HEK293 (cell line): ENCODE data around the gene GRAMD1B.

Experiments used
- CTCF ChIA-PET: fragments of 350-600 bp; formaldehyde crosslinking; extraction: SDS; loops from one replicate; lab custom pipeline; 2021; ENCODE audit warnings: antibody characterized with exemption; lab: Yijun Ruan, JAX
- POLR2A ChIA-PET: fragments of 300-600 bp; formaldehyde crosslinking; extraction: SDS; loops from one replicate; lab custom pipeline; 2020; ENCODE audit warnings: antibody characterized with exemption, inconsistent platforms; lab: Yijun Ruan, JAX
- H3K27ac ChIP-seq: fragments of 200-500 bp; sonication (Bioruptor generic); 2 replicates; pipeline ENCODE4 v1.5.1; 2014; ENCODE audit warnings: low read depth, low read length, control low read depth, inconsistent platforms; ENCODE audit errors: extremely low read depth
- H3K36me3 ChIP-seq, 2 experiments: fragments of 200-500 bp in 1 of 2; sonication (Bioruptor generic) in 1 of 2; 1 replicate in 1 of 2; 2 replicates in 1 of 2; pipeline ENCODE4 v1.5.1; 2014 to 2017; ENCODE audit warnings: inconsistent platforms in 2 of 2, low read length in 2 of 2; ENCODE audit not compliant: control insufficient read depth in 2 of 2, insufficient read depth in 1 of 2
- H3K4me1 ChIP-seq: fragments of 200-500 bp; sonication (Bioruptor generic); 2 replicates; pipeline ENCODE4 v1.5.1; 2014; ENCODE audit warnings: mild to moderate bottlenecking, low read length, inconsistent platforms; ENCODE audit not compliant: control insufficient read depth, insufficient read depth
- H3K4me3 ChIP-seq: 2 replicates; pipeline ENCODE4 v1.5.1; 2011; ENCODE audit warnings: low read depth, mild to moderate bottlenecking, control low read depth, low read length, moderate library complexity
- H3K9me3 ChIP-seq: fragments of 200-500 bp; sonication (Bioruptor generic); 2 replicates; pipeline ENCODE4 v1.5.1; 2014; ENCODE audit warnings: low read depth, low read length, inconsistent platforms; ENCODE audit not compliant: control insufficient read depth, insufficient read depth
- BCL6B ChIP-seq: fragments of 450-650 bp; formaldehyde crosslinking; IDR thresholded peaks from 2 replicates; pipeline ENCODE4 v1.5.1; 2017; ENCODE audit warnings: missing biosample characterization, missing genetic modification characterization
- GLI2 ChIP-seq: fragments of 450-650 bp; formaldehyde crosslinking; IDR thresholded peaks from 2 replicates; pipeline ENCODE4; 2017; ENCODE audit warnings: missing biosample characterization, missing genetic modification characterization, low read depth, borderline replicate concordance
- GLIS1 ChIP-seq: fragments of 450-650 bp; formaldehyde crosslinking; IDR thresholded peaks from 2 replicates; pipeline ENCODE4 v1.5.1; 2016; ENCODE audit warnings: missing biosample characterization, missing genetic modification characterization
- GLIS2 ChIP-seq: fragments of 450-650 bp; formaldehyde crosslinking; IDR thresholded peaks from 2 replicates; pipeline ENCODE4 v1.5.1; 2016; ENCODE audit warnings: missing biosample characterization, missing genetic modification characterization
- HOXD13 ChIP-seq: sonication (generic); formaldehyde crosslinking; IDR thresholded peaks from 2 replicates; pipeline ENCODE4 v1.8.0; 2022; ENCODE audit warnings: missing genetic modification reagents, borderline replicate concordance
- IKZF3 ChIP-seq: fragments of 450-650 bp; IDR thresholded peaks from 2 replicates; pipeline ENCODE4 v1.5.0; 2018; ENCODE audit warnings: missing biosample characterization, mild to moderate bottlenecking, missing genetic modification characterization, moderate library complexity
- MZF1 ChIP-seq: fragments of 450-650 bp; formaldehyde crosslinking; IDR thresholded peaks from 2 replicates; pipeline ENCODE4 v1.5.1; 2017; ENCODE audit warnings: missing biosample characterization, missing genetic modification characterization, borderline replicate concordance
- OSR2 ChIP-seq: fragments of 450-650 bp; formaldehyde crosslinking; IDR thresholded peaks from 2 replicates; pipeline ENCODE4 v1.5.1; 2016; ENCODE audit warnings: missing biosample characterization, missing genetic modification characterization
- PRDM1 ChIP-seq: fragments of 450-650 bp; formaldehyde crosslinking; IDR thresholded peaks from 2 replicates; pipeline ENCODE4; 2016; ENCODE audit warnings: missing biosample characterization, missing genetic modification characterization
- REST ChIP-seq: fragments of 450-650 bp; formaldehyde crosslinking; IDR thresholded peaks from 2 replicates; pipeline ENCODE4 v1.5.1; 2016; ENCODE audit warnings: missing biosample characterization, missing genetic modification characterization
- SP7 ChIP-seq: fragments of 450-650 bp; formaldehyde crosslinking; IDR thresholded peaks from 2 replicates; pipeline ENCODE4 v1.5.1; 2016; ENCODE audit warnings: missing biosample characterization, missing genetic modification characterization
- YY1 ChIP-seq: fragments of 450-650 bp; formaldehyde crosslinking; IDR thresholded peaks from 2 replicates; pipeline ENCODE4 v1.5.1; 2018; ENCODE audit warnings: missing biosample characterization, missing genetic modification characterization
- ZBTB11 ChIP-seq: fragments of 450-650 bp; formaldehyde crosslinking; conservative IDR thresholded peaks from 2 replicates; pipeline ENCODE4 v1.5.1; 2016; ENCODE audit warnings: low read depth, missing biosample characterization, missing genetic modification characterization
- ZFP41 ChIP-seq: fragments of 450-650 bp; formaldehyde crosslinking; IDR thresholded peaks from 2 replicates; pipeline ENCODE4 v1.5.1; 2016; ENCODE audit warnings: missing biosample characterization, missing genetic modification characterization, borderline replicate concordance
- ZNF23 ChIP-seq: fragments of 450-650 bp; formaldehyde crosslinking; IDR thresholded peaks from 2 replicates; pipeline ENCODE4 v1.5.1; 2016; ENCODE audit warnings: missing biosample characterization, missing genetic modification characterization, borderline replicate concordance
- ZNF280C ChIP-seq: fragments of 450-650 bp; formaldehyde crosslinking; IDR thresholded peaks from 2 replicates; pipeline ENCODE4 v1.5.1; 2016; ENCODE audit warnings: missing biosample characterization, missing genetic modification characterization
- ZNF302 ChIP-seq: fragments of 450-650 bp; formaldehyde crosslinking; IDR thresholded peaks from 2 replicates; pipeline ENCODE4 v1.5.1; 2016; ENCODE audit warnings: missing biosample characterization, missing genetic modification characterization, low read depth
- ZNF626 ChIP-seq: fragments of 450-650 bp; sonication (Bioruptor Pico); formaldehyde crosslinking; IDR thresholded peaks from 2 replicates; pipeline ENCODE4 v1.5.1; 2018; ENCODE audit warnings: missing biosample characterization, missing genetic modification characterization, inconsistent platforms
- ZNF768 ChIP-seq: fragments of 450-650 bp; formaldehyde crosslinking; IDR thresholded peaks from 2 replicates; pipeline ENCODE4 v1.5.1; 2018; ENCODE audit warnings: missing biosample characterization, mild to moderate bottlenecking, missing genetic modification characterization
- ZNF791 ChIP-seq: fragments of 450-650 bp; formaldehyde crosslinking; IDR thresholded peaks from 2 replicates; pipeline ENCODE4 v1.5.1; 2016; ENCODE audit warnings: missing biosample characterization, missing genetic modification characterization

GRAMD1B gene

GRCh38 chr11:123671534-123671933, 241.5 kb downstream of the GRAMD1B start:
- no peaks in the 10 kb centered on the region for H3K4me1 ChIP-seq
- no peaks in the 10 kb centered on the region for H3K9me3 ChIP-seq
- CTCF ChIA-PET, result interaction anchor here (0.6 to 1.4 kb wide), 5 partner anchors 9 to 45 kb away, joined by 3 to 5 read pairs (median 3); no protein-coding TSS in a partner anchor
- H3K27ac ChIP-seq, result no peak overlapping the region
- no peak overlapping the region for H3K4me3 ChIP-seq
- TF ChIP-seq REST (tag by site-specific recombination) (no peak), GLI2 (tag by site-specific recombination) (no peak), ZNF23 (tag by site-specific recombination) (no peak), ZFP41 (no peak), OSR2 (tag by site-specific recombination) (no peak), ZNF626 (tag by site-specific recombination) (no peak), GLIS2 (tag by site-specific recombination) (no peak), ZNF791 (tag by site-specific recombination) (no peak), HOXD13 (CRISPR knock-in tag) (no peak), ZNF280C (tag by site-specific recombination) (no peak), PRDM1 (tag by site-specific recombination) (no peak), GLIS1 (tag by site-specific recombination) (no peak), ZBTB11 (tag by site-specific recombination) (no peak), BCL6B (tag by site-specific recombination) (no peak), IKZF3 (tag by site-specific recombination) (no peak), YY1 (tag by site-specific recombination) (no peak), SP7 (tag by site-specific recombination) (no peak), ZNF302 (tag by site-specific recombination) (no peak), MZF1 (tag by site-specific recombination) (no peak), ZNF768 (tag by site-specific recombination) (no peak)
- POLR2A ChIA-PET, result interaction anchor here (2.4 kb wide), 1 partner anchor 17 kb away, joined by 5 read pairs; the partner anchor contains the start of gene SCN3B
- H3K36me3 ChIP-seq, result no peaks in the 10 kb centered on the region
